Measurements from ENCODE around the gene COG7.
"Not testable (repeated sequence)": the region's sequence is repeated elsewhere in the genome, so short reads cannot be mapped to it uniquely, and the experiment has no call there.

COG7 gene

GRCh38 chr16:23392223-23392600 is 60.8 kb downstream of the COG7 start:
- H3K27ac ChIP-seq: no peak overlapping the region
- H3K36me3 ChIP-seq: peaks cover 15% of the 10 kb centered on the region
- DNase-seq: no peak
- no peak for TF ChIP-seq CTCF (IDR thresholded peaks at IDR 0.05; ENCODE audit: low read depth, low read length)
- no peaks in the 10 kb centered on the region for H3K27me3 ChIP-seq (ENCODE audit: insufficient read depth, low read depth, severe bottlenecking)
- H3K4me3 ChIP-seq (ENCODE audit: low read depth, low read length): no peak overlapping the region
- no peaks in the 10 kb centered on the region for H3K9me3 ChIP-seq (ENCODE audit: severe bottlenecking)

- H3K27ac ChIP-seq: no peak overlapping the region
These were observed 61.4 kb downstream of the COG7 start for GRCh38 chr16:23391381-23392222.

GRCh38 chr16:23389936-23390335 is 63.1 kb downstream of the COG7 start:
- H3K9me3 ChIP-seq (ENCODE audit: severe bottlenecking); H3K4me3 ChIP-seq (ENCODE audit: low read depth, low read length); H3K27ac ChIP-seq; H3K27me3 ChIP-seq (ENCODE audit: insufficient read depth, low read depth, severe bottlenecking); DNase-seq: not testable (repeated sequence)
- peaks cover 15% of the 10 kb centered on the region for H3K36me3 ChIP-seq

More at GRCh38 chr16:23391381-23392222, 61.4 kb downstream of the COG7 start:
- Histone ChIP-seq H3K27me3 (ENCODE audit: insufficient read depth, low read depth, severe bottlenecking) (no peaks in the 10 kb centered on the region), H3K36me3 (peaks cover 15% of the 10 kb centered on the region), H3K9me3 (ENCODE audit: severe bottlenecking) (no peaks in the 10 kb centered on the region), H3K4me3 (ENCODE audit: low read depth, low read length) (no peak overlapping the region)
- no peak for DNase-seq
- no peak for TF ChIP-seq CTCF (IDR thresholded peaks at IDR 0.05; ENCODE audit: low read depth, low read length)

- TF ChIP-seq CTCF (IDR thresholded peaks at IDR 0.05; ENCODE audit: low read depth, low read length): no peak
- no peaks in the 10 kb centered on the region for H3K27me3 ChIP-seq (ENCODE audit: insufficient read depth, low read depth, severe bottlenecking)
- no peaks in the 10 kb centered on the region for H3K9me3 ChIP-seq (ENCODE audit: severe bottlenecking)
- no peak overlapping the region for H3K27ac ChIP-seq
- no peak for DNase-seq
- peaks cover 15% of the 10 kb centered on the region for H3K36me3 ChIP-seq
- no peak overlapping the region for H3K4me3 ChIP-seq (ENCODE audit: low read depth, low read length)
These were observed 63.8 kb downstream of the COG7 start for GRCh38 chr16:23389201-23389600.

- Histone ChIP-seq H3K9me3 (ENCODE audit: severe bottlenecking) (no peaks in the 10 kb centered on the region), H3K36me3 (peaks cover 15% of the 10 kb centered on the region), H3K27me3 (ENCODE audit: insufficient read depth, low read depth, severe bottlenecking) (no peaks in the 10 kb centered on the region), H3K27ac (no peak overlapping the region), H3K4me3 (ENCODE audit: low read depth, low read length) (no peak overlapping the region)
- no peak for DNase-seq
- TF ChIP-seq CTCF (IDR thresholded peaks at IDR 0.05; ENCODE audit: low read depth, low read length): no peak
These were observed 64.2 kb downstream of the COG7 start for GRCh38 chr16:23388786-23389185.

- H3K4me3 ChIP-seq (ENCODE audit: low read depth, low read length): no peak overlapping the region
- no peak for TF ChIP-seq CTCF (IDR thresholded peaks at IDR 0.05; ENCODE audit: low read depth, low read length)
- no peak overlapping the region for H3K27ac ChIP-seq
- H3K9me3 ChIP-seq (ENCODE audit: severe bottlenecking): no peaks in the 10 kb centered on the region
- H3K27me3 ChIP-seq (ENCODE audit: insufficient read depth, low read depth, severe bottlenecking): no peaks in the 10 kb centered on the region
- no peak for DNase-seq
- peaks cover 13% of the 10 kb centered on the region for H3K36me3 ChIP-seq
These were observed 65.3 kb downstream of the COG7 start for GRCh38 chr16:23387666-23388065.

Data from WERI-Rb-1 (cell line).